H1 (cell line): ENCODE data around the gene C1orf174. TPM values are rescaled to one million over a fixed set of nuclear protein-coding genes. Genes with fewer than 3 reads are reported as not detected.

ENCODE experiments used
- GABPA ChIP-seq: IDR thresholded peaks from 2 replicates; pipeline ENCODE4 v1.6.1; 2011; ENCODE audit warnings: mild to moderate bottlenecking, low read length, moderate library complexity, borderline replicate concordance; ENCODE audit not compliant: insufficient read depth
- JUND ChIP-seq: IDR thresholded peaks from 2 replicates; pipeline ENCODE4 v1.6.1; 2011; ENCODE audit warnings: mild to moderate bottlenecking, improper control_type of control experiment, low read length
- RNF2 ChIP-seq: fragments of 200-900, 300-1000 bp; sonication (generic); IDR thresholded peaks from 2 replicates; pipeline ENCODE4 v1.7.1; 2016; ENCODE audit warnings: borderline replicate concordance, low read depth, mild to moderate bottlenecking, antibody characterized with exemption, low read length; ENCODE audit not compliant: poor library complexity, severe bottlenecking; ENCODE audit errors: missing control alignments
- TAF1 ChIP-seq: IDR thresholded peaks from 2 replicates; pipeline ENCODE4 v1.6.1; 2011; ENCODE audit warnings: mild to moderate bottlenecking, low read depth, low read length
- TBP ChIP-seq: IDR thresholded peaks from 2 replicates; pipeline ENCODE4 v1.6.1; 2011; ENCODE audit warnings: low read depth, low read length, improper control_type of control experiment
- YY1 ChIP-seq: IDR thresholded peaks from 2 replicates; pipeline ENCODE4 v1.6.1; 2011; ENCODE audit warnings: low read depth, mild to moderate bottlenecking, low read length
- polyA plus RNA-seq, 7 experiments: library from polyadenylated mRNA; depleted of rRNA in 3 of 7; stranded (reverse) in 5 of 7; unstranded in 2 of 7; fragments of >200 nt in 5 of 7; fragments of 200-250 nt in 2 of 7; gene quantifications; 1 replicate in 5 of 7; 2 replicates in 1 of 7; 4 replicates in 1 of 7; pipeline versions ENCODE4 v1.2.1 to v1.2.3, GENCODE V29; 2011 to 2013; ENCODE audit warnings: missing spikeins in 2 of 7, mixed read lengths in 2 of 7
- total RNA-seq: library from RNA; stranded (reverse); fragmentation: NEBNext Ultra II Directional; extraction: Animal tissue kit (Norgen Biotek cat#: 25700); gene quantifications from 2 replicates; pipeline ENCODE4 v1.2.1, GENCODE V29; 2021
- TF ChIP-seq, protein P1 (sequence below): IDR thresholded peaks from 2 replicates; pipeline ENCODE4 v1.6.1; 2012; ENCODE audit warnings: inconsistent platforms

Gene C1orf174
- total and polyA plus RNA-seq, 2 of the 8 experiments (the other 6 are each of a cell fraction or from before 2014, with no cell fraction given): 28.4 to 32.4 TPM

DNA sequence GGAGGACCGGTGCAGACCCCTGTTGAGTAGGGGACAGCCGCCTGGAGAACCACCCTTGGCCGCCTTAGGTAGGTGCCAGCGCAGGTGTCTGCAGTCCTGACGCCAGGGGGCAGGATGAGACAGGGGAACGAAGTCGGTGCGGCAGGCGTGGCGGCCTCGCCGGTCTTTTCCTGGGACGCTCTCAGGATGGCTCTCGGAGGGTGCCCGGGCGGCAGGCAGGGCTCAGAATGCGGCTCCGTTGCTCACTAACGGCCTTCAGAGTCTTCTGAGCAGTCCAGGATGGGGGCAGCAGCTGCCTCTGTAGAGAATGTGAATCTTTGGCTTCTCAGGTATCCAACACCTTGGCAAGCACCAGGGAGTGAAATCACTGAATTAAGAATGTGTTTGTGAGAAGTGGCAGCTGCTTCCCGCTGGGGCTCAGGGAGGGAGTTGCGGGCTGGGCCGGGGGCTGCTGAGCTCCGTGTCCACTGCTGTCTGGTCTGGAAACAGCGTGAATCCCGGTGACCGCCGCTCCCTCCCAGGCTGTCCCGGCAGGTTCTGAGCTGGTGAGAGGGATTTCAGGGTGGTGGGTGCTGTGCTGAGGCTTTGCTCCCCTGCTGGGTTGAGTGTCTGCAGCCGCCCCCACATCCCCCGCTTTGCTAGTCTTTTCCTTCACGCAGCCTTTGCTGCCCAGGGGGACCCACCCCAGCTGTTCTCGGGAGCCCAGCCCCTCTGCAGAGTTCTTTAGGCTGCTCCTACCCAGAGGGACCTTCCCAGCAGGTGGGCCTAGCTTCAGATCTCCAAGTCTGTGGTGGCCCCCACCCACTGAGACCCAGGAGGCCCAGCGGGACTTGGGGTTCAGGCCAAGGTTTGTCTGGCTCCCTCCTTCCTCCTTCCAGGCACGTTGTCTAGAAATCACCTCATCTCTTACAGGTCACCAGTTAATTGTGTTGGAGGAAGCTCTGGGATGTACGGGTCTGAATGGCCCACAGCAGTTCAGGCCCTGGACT lies 11.1 kb upstream of the C1orf174 start (continued):
- TF ChIP-seq TBP: 0 out of 2 replicates have a peak, but pooled peaks have one; percentile 43
- TF ChIP-seq YY1: peak; percentile 46; the same call in 1 of the 2 replicates
- peak; percentile 44; the same call in 1 of the 2 replicates for TF ChIP-seq GABPA
- TF ChIP-seq RNF2: no peak
- TF ChIP-seq TAF1: 0 out of 2 replicates have a peak, but pooled peaks have one; percentile 32
- TF ChIP-seq, protein P1, sequence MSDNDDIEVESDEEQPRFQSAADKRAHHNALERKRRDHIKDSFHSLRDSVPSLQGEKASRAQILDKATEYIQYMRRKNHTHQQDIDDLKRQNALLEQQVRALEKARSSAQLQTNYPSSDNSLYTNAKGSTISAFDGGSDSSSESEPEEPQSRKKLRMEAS: peak; percentile 58; the same call in 1 of the 2 replicates
- peak; percentile 24; the same call in 1 of the 2 replicates for TF ChIP-seq JUND
